OCI-LY1 (cell line): ENCODE measurements around the gene RPS23.

Source experiments
- CTCF ChIP-seq: fragments of 200-600 bp; sonication (generic), shearing (Covaris generic); IDR thresholded peaks from 2 replicates; pipeline ENCODE4 v1.5.1; 2017; ENCODE audit warnings: mild to moderate bottlenecking, antibody characterized with exemption, low read length, moderate library complexity, mixed read lengths
- EZH2 ChIP-seq: fragments of 200-600 bp; sonication (generic), shearing (Covaris generic); IDR thresholded peaks from 2 replicates; pipeline ENCODE4 v1.8.0; 2017; ENCODE audit warnings: borderline replicate concordance, mixed run types, mild to moderate bottlenecking, antibody characterized with exemption, low read length, moderate library complexity, mixed read lengths

DNA sequence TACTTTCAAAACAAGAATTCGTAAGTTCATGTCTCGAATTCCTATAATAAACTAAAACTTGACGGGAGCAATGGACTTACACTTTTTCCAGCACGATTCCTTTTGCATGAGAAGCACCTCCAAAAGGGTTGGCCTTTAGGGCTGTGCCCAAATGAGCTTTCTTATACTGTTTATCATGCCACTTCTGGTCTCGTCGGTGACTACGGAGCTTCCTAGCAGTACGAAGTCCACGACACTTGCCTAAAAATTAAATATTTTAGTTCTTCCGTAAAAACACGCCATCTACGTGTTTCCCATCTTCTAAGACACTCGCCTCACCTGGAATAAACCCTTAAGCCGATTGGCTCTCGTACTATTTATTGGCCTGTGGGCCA lies 554 bp downstream of the RPS23 start:
- TF ChIP-seq CTCF (no peak), EZH2 (no peak)
